GM12801 (cell line): ENCODE data around the gene CHSY3.

Experiments
- TF ChIP-seq, protein P1 (sequence below): IDR thresholded peaks from one replicate; pipeline ENCODE4 v1.5.1; 2011; ENCODE audit warnings: control low read depth; ENCODE audit not compliant: insufficient read length; ENCODE audit errors: extremely low read depth

CHSY3 gene

DNA sequence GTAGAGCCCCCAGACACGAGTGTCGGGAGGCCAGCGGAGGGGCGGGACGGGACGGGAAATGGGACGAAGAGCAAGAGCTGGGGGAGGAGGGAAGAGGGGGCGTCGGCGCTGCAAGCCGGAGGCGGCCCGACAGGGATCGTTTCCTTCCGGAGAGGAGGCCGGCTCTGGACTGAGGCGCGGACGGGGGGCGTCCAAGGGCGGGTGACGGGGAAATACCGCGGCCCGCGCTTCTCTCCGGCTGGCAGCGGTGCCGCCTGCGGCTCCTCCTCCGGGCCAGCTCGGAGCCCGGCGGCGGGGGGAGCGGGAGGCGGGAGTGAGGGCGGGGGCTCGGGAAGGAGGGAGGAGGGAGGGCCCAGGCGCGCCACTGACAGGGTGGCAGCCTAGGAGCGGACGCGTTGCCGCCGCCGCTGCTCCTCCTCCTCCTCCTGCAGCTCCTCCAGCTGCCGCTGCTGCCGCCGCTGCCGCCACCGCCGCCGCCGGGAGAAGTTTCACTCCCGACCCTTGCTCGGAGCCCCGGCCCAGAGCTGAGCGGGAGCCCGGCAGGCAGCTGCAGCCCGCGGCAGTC lies at the start of gene CHSY3:
Gene CHSY3, plus strand, starts transcription at position 364 of the 565 bp plus-strand sequence.
- TF ChIP-seq, protein P1, sequence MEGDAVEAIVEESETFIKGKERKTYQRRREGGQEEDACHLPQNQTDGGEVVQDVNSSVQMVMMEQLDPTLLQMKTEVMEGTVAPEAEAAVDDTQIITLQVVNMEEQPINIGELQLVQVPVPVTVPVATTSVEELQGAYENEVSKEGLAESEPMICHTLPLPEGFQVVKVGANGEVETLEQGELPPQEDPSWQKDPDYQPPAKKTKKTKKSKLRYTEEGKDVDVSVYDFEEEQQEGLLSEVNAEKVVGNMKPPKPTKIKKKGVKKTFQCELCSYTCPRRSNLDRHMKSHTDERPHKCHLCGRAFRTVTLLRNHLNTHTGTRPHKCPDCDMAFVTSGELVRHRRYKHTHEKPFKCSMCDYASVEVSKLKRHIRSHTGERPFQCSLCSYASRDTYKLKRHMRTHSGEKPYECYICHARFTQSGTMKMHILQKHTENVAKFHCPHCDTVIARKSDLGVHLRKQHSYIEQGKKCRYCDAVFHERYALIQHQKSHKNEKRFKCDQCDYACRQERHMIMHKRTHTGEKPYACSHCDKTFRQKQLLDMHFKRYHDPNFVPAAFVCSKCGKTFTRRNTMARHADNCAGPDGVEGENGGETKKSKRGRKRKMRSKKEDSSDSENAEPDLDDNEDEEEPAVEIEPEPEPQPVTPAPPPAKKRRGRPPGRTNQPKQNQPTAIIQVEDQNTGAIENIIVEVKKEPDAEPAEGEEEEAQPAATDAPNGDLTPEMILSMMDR: no peak

DNA sequence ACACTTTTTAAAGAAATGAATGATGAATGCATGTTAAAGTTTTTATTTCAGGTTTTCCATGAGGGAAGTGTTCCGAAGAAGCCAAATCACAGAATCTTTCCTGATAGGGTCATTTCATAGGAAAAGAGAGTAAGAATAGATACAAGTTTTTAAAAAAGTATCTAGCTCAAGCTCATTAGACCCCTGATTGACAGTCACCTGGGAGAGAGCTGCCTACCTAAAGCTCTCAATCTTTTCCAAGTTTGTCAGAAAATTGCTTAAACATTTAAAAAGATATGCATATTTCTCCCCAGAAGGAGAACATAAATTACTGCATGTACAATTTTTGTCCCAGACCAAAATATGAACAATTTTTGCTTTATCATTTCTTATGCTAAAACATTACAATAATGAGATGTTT lies 47.9 kb upstream of the CHSY3 start:
- TF ChIP-seq, protein P1: no peak

DNA sequence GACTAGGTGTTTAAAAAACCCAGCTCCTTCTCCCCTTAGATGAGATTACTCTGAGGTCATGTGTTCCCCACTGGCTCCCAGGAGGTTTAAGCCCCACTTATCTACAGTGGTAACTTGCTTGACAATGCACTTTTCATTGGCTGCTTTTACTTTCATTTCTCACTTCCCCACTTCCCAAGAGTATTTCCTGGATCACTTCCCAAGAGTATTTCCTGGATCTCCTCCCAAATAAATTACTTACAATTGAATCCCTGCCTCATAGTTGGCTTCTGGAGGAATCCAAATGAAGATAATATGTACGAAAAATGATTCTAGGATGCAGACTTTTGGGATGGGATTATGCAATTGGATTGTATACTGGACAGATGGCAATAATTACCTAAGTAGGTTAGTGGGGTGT lies 47.1 kb upstream of the CHSY3 start:
- TF ChIP-seq, protein P1: no peak

DNA sequence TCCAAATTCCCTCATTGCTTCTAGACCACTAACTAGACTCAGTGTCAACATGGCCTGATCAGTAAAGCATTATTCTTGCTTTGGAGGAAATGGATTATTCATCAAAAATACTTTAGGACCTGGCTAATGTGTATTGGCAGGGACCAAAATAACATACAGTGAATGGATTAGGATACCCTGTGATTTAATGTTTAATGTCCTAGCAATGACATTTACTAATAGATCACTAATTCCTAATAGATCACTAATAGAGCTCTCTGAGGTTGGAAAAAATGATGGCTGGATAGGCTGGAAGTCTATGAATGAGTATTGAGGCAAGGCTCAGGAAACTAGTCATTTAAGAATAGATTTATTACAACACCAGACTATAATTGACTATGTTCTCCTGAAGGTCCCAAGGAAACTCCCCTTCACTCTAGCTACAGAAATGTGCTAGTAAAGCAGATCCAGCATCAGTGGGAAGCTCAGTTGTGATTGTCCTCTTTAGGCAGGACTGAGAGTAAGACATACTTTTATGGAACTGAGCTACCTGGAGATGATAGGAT lies 46.1 kb upstream of the CHSY3 start:
- TF ChIP-seq, protein P1: no peak

DNA sequence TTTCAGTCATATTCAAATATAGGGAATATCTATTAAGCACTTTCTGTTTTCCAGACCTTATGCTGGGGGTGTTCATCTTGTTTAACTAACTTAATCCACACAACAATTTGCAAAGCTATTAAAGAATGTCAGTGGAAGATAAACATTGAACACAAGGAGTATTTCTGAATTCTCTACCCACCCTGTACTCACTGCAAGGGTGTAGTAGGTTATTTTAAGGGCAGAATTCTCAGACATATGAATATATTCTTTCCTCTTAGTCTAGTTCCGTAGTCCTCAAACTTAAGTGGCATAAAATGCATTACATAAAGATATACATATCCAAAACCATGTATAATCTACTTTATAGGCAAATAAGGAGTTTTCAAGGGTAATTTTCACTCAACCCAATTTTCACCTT lies 19.9 kb upstream of the CHSY3 start:
- TF ChIP-seq, protein P1: no peak

DNA sequence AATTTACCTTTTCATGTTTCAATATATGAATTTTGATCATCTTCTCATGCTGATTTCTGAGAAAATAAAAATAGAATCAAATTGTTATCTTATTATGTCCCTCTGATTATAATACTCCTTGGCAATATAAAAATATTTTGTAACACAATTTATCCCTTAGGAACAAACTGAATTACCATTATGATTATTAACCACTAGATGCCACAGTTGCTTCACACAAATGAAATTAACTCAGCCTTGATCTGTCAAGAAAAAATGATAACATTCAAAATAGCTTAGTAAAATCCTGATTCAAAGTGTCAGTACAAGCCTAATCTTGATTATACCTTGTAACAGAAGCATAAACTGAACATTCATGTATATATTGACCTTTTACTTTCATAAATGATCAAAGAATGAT lies 4.8 kb upstream of the CHSY3 start:
- TF ChIP-seq, protein P1: no peak

DNA sequence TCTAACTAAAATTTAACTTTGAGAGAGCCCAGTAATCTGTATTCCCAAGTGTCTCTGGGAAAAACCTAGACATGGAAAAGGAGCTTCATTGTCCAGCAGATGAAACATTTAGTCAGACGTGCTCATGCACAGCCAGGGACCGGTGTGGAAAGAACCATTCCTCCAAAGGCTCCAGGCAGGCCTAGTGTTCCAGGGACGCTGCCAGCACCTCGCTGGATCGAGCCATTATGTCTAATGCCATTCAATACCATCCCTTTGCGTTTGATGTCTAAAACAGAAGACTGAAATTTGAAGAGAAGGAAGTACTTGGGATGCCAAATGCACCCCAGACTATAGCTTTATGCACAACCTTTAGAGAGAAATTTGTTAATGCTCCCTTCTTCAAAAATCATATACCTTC lies 1.4 kb upstream of the CHSY3 start:
- TF ChIP-seq, protein P1: no peak
